Central memory CD8-positive, alpha-beta T cell (primary cell): ENCODE data around the gene WHRN.
A peak's percentile ranks its signal among the peaks of the same experiment; 100 is the strongest.

Source experiments
- ATAC-seq: fragments of 150-1000 bp; cut with Tn5 transposase; replicated peaks from 2 replicates; pipeline ENCODE4 v1.10.0; 2022; ENCODE audit warnings: mild to moderate bottlenecking, moderate FRiP score, moderate number of reproducible peaks; ENCODE audit not compliant: poor library complexity, severe bottlenecking; ENCODE audit errors: extremely low read depth
- DNase-seq, 2 donors: peaks; one replicate each; pipeline ENCODE4 v3.0.0; 2021; ENCODE audit warnings: low spot score in 2 of 2
- H3K27ac Mint-ChIP-seq: one replicate; pipeline ENCODE4 v1.8.0; 2022; ENCODE audit warnings: low read depth, mild to moderate bottlenecking, moderate library complexity, mixed read lengths
- H3K27me3 Mint-ChIP-seq: one replicate; pipeline ENCODE4 v1.8.0; 2022; ENCODE audit warnings: mixed read lengths
- H3K36me3 Mint-ChIP-seq: one replicate; pipeline ENCODE4 v1.8.0; 2022; ENCODE audit warnings: mild to moderate bottlenecking, moderate library complexity, mixed read lengths; ENCODE audit not compliant: insufficient read depth
- H3K4me1 Mint-ChIP-seq: one replicate; pipeline ENCODE4 v1.8.0; 2022; ENCODE audit warnings: mixed read lengths
- H3K4me3 Mint-ChIP-seq: one replicate; pipeline ENCODE4 v1.8.0; 2022; ENCODE audit warnings: mild to moderate bottlenecking, moderate library complexity, mixed read lengths
- H3K9me3 Mint-ChIP-seq: one replicate; pipeline ENCODE4 v1.8.0; 2022; ENCODE audit warnings: mixed read lengths

WHRN gene

DNA sequence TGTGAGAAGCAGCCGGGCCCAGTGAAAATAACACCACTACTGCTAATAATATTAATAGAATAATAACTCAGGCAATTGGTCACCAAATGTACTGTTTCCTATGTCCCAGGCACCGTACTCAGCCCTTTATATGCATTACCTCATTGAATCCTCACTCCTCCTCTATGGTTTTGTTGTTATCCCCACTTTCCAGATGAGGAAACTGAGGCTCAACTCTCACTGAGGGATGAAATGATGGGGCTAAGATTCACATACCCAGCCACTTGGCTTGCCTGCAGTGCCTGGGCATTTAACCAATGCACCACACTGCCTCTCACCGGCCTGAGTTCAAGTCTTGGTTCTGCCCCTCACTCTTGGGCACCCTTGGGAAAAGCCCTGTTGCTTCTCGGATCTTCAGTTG, 34.1 kb downstream of the WHRN start:
- Mint-ChIP-seq H3K36me3 (peaks cover 6% of the 10 kb centered on the region), H3K27ac (no peak overlapping the region), H3K27me3 (no peaks in the 10 kb centered on the region), H3K9me3 (no peaks in the 10 kb centered on the region), H3K4me3 (no peak overlapping the region), H3K4me1 (peaks cover 14% of the 10 kb centered on the region)
- ATAC-seq: no peak
- DNase-seq: no peak

DNA sequence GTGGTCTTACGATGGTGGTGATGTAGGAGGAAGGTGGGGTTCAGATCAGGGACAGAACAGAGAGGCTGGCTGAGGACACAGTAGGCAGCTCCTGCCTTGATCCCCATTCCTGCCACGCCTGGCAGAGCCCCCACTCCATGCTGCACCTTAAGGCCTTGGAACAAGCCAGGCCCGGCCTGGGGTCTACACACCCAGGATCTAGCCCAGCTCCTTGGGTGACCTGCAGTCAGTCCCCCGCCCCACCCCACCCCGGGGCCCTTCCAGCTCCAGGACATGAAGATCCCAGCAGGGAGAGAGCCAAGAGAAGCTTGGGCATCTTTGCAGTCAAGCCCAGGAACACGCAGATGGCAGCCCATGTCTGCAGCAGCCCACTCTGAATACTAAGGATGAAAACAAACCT, 34.7 kb downstream of the WHRN start:
- H3K27ac Mint-ChIP-seq: peak overlapping the region; percentile 60

DNA sequence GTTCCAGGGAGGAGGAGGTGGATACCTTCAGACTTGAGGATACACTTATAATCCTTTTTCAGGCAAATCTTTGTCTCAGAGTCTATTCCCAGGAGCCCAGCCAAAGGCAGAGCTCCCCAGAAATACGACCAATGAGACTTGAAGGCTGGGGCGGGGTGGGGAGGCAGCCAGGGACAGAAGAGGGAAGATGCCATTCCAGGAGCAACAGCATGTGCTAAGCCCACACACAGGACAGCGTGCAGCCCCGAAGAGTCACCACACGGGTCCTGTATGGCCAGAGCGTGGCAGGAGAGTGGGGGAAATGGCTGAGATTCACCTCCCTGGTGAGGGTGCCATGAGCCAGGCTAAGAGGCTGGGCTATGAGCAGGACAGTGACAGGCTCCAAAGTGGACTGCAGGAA, 35.2 kb downstream of the WHRN start:
- Mint-ChIP-seq H3K27ac (peak overlapping the region; percentile 60), H3K4me1 (peaks cover 6% of the 10 kb centered on the region), H3K27me3 (no peaks in the 10 kb centered on the region), H3K36me3 (peaks cover 3% of the 10 kb centered on the region), H3K9me3 (no peaks in the 10 kb centered on the region), H3K4me3 (no peak overlapping the region)
- DNase-seq (no peak), ATAC-seq (no peak)

More for the DNA sequence above, 34.7 kb downstream of the WHRN start:
- peaks cover 6% of the 10 kb centered on the region for H3K36me3 Mint-ChIP-seq
- peaks cover 11% of the 10 kb centered on the region for H3K4me1 Mint-ChIP-seq
- no peaks in the 10 kb centered on the region for H3K9me3 Mint-ChIP-seq
- no peak for DNase-seq
- no peak for ATAC-seq
- H3K27me3 Mint-ChIP-seq: no peaks in the 10 kb centered on the region
- no peak overlapping the region for H3K4me3 Mint-ChIP-seq

DNA sequence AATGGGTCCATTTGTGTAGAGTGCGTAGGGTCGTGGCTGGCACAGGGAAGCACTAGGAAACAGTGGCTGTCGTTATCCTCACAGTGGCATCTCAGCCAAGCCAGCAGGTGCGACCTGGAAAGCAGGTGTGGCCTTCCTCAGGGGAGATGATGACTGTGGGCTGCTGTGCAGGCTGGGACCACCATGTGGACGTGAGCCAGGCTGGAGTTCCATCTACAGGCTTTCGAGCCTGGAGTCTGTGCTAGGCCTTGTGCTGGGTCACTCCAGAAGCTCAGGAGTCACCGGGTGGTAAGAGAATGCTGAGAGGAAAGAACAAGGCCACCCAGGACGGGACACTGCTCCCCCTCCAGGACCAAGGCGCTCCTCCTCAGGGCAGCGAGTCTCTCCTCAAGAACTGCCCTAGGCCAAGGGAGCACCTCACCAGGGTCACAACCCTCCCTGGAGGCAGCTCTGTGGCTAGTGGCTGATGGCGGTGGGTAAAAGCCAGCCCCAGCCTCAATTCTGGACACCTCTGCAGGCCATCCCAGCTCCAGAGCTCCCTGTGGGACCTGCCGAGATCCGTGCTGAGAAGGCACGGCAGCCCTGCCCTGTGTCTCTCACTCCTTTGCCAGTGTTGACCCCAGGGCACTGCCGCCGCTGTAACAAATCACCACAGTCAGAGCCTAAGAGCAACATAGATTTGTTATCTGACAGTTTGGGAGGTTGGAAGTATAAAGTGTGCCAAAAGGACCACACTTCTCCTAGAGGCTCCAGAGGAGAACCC, 36.0 kb downstream of the WHRN start:
- Mint-ChIP-seq H3K27me3 (no peaks in the 10 kb centered on the region), H3K4me1 (peaks cover under 1% of the 10 kb centered on the region), H3K36me3 (peaks cover 2% of the 10 kb centered on the region), H3K4me3 (no peak overlapping the region), H3K9me3 (no peaks in the 10 kb centered on the region), H3K27ac (no peak overlapping the region)
- no peak for ATAC-seq
- DNase-seq: no peak

DNA sequence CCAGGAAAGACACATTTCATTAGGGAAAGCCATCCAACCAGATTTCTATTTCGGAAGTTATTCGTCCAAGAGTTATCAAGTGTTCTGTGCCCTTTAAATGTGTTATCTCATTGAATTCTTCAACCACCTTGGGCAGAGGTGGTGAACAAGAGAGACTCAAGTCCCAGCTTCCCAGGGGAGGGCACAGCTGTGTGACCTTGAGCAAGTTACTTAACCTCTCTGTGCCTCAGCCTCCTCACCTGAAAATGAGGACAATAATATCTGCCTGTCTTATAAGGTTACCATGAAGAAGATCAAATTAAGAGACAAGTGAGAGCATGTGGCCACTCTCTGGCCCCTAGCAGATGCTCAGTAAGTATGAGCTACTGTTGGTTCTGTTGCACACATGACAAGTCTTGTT, 37.4 kb downstream of the WHRN start:
- Mint-ChIP-seq H3K36me3 (peaks cover 2% of the 10 kb centered on the region), H3K4me3 (no peak overlapping the region), H3K4me1 (no peaks in the 10 kb centered on the region), H3K27me3 (no peaks in the 10 kb centered on the region), H3K27ac (no peak overlapping the region), H3K9me3 (no peaks in the 10 kb centered on the region)
- no peak for ATAC-seq
- no peak for DNase-seq

DNA sequence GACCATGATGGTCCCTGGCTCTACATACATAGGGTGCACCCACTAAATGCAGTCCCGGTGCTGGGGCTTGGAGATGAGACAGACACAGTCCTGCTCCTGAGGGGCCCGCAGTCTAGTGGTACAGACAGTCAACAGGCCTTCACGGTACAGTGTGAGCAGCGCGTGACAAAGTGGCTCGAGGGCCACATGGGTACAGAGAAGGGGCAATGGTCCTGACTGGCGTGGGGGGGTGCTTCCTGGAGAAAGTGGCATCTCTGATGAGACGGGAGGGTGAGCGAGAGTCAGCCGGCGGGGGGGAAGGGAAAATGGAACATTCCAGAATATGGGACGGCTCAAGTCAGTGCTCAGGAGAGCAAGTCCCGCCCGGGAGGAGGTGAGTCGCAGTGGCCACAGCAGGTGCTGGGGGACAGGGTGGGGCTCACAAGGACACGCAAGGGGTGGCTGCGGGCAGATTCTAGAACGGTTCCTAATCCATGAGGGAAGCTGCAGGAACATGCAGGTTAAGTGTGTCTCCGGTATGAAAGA, 38.0 kb downstream of the WHRN start:
- Mint-ChIP-seq H3K36me3 (peaks cover 2% of the 10 kb centered on the region), H3K9me3 (no peaks in the 10 kb centered on the region), H3K4me3 (no peak overlapping the region), H3K27ac (no peak overlapping the region), H3K4me1 (no peaks in the 10 kb centered on the region), H3K27me3 (no peaks in the 10 kb centered on the region)
- DNase-seq: no peak
- no peak for ATAC-seq

DNA sequence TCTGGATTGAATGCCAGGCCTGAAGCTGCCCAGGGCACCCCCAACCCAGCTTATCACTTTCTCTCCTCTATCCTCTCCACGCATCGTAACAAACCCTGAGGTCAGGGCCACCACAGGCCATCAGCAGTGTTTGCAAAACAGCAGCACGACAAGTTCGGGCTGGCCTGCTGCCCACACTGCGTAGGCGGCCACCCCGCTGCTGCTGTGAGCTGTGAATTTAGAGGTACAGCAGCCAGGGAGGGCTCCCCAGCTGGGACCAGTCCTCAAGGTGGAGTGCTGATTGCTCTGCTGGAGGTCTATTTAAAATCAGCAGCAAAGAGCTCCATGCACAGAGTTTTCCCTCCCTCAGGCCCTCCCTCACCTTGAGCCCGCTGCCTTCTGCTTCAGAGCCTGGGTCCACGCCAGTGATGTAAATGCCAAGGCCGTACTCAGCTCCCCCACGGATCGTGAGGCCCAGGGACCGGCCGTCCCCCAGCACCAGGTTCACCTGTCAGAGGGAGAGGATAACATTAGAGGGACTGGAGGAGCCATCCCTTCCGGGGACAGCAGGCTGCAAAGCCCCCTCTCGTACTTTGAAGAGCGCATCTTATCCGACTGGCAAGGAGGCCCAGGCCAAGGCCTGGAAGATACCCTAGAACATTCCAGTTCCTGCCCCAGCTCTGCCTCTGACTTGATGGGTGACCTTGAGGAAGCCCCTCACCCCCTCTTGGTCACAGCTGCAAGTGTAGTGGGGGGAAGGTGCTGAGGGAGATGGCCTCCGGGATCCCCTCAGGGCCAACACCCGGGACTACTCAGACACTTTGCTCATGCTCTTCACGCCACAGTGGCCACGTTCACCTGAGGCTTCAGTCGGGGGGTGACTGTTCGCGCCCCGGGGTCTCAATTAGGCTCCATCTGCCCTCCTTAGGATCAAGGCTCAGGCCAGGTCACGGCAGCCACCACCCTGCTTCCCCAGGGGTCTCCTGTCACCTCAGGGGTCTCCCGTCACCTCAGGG, 39.1 kb downstream of the WHRN start:
- no peaks in the 10 kb centered on the region for H3K9me3 Mint-ChIP-seq
- no peak overlapping the region for H3K4me3 Mint-ChIP-seq
- ATAC-seq: no peak
- H3K4me1 Mint-ChIP-seq: no peaks in the 10 kb centered on the region
- DNase-seq: no peak
- no peaks in the 10 kb centered on the region for H3K27me3 Mint-ChIP-seq
- no peak overlapping the region for H3K27ac Mint-ChIP-seq
- H3K36me3 Mint-ChIP-seq: no peaks in the 10 kb centered on the region

DNA sequence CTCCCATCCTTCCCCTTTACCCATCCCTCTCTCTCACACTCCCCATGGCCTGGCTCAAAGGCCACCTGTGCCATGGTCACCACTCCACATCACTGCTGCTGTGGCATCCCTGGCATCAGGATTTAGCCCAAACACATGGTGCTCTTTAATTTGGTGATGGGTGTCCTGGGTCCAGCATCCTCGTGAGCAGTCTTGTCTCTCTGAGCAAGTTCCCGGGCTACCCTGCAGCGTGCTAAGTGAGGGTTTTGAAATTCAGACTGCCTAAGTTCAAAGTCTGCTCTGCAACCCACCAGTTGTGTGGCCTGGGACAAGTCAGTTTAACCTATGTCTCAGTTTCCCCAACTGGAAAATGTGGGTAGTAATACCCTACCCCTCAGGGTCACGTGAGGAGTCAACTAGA, 39.9 kb downstream of the WHRN start:
- DNase-seq: no peak
- no peaks in the 10 kb centered on the region for H3K36me3 Mint-ChIP-seq
- H3K4me3 Mint-ChIP-seq: no peak overlapping the region
- ATAC-seq: no peak
- no peaks in the 10 kb centered on the region for H3K27me3 Mint-ChIP-seq
- no peaks in the 10 kb centered on the region for H3K4me1 Mint-ChIP-seq
- no peak overlapping the region for H3K27ac Mint-ChIP-seq
- no peaks in the 10 kb centered on the region for H3K9me3 Mint-ChIP-seq

DNA sequence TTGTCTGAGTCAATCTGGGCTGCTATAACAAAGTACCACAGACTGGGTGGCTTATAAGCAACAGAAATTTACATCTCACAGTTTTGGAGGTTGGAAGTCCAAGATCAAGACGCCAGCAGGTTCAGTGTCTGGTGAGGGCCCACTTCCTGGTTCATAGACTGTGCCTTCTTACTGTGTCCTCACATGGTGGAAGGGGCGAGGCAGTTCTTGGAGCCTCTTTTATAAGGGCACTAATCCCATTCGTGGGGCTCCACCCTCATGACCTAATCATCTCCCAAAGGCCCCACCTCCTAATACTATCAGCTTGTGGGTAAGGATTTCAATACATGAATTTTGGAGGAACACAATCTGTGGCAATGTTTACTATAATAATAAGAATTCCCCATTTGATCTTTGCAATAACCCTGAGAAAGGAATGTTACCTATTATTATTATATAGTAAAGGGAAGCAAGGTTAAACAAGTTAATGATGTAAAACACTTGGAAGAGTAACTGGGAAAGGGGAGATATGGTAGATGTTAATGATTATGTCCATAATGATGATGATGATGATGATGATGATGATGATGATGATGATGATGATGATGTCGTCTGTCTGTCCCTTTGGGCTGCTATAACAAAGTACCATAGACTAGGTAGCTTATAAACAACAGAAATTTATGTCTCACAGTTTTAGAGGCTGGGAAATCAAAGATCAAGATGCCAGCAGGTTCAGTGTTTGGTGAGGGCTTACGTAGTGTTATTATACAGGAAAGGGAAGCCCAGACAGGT, 40.8 kb downstream of the WHRN start:
- ATAC-seq (no peak), DNase-seq (no peak)
- Mint-ChIP-seq H3K9me3 (no peaks in the 10 kb centered on the region), H3K4me3 (no peak overlapping the region), H3K27ac (no peak overlapping the region), H3K27me3 (no peaks in the 10 kb centered on the region), H3K4me1 (no peaks in the 10 kb centered on the region), H3K36me3 (peaks cover 3% of the 10 kb centered on the region)

DNA sequence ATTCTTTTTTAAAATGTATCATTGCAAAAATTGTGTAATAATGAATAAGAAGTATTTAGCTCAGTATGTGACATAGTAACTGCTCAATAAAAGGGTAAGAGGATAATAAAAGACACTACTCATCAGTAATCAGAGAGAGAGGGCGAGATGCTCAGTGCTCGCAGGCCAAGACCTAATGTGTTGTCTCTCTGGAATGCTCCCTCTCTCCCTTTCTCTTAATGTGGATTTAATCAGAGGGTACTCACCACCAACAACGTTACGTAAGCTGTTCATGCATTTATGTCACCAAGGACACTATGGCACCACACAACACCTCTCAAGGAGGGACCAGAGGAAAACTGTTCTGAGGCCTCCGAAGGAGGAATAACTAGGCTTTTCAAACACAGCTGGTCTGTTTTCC, 42.5 kb downstream of the WHRN start:
- H3K27me3 Mint-ChIP-seq: no peaks in the 10 kb centered on the region
- ATAC-seq: no peak
- no peak overlapping the region for H3K4me3 Mint-ChIP-seq
- H3K27ac Mint-ChIP-seq: no peak overlapping the region
- no peaks in the 10 kb centered on the region for H3K9me3 Mint-ChIP-seq
- no peak for DNase-seq
- peaks cover 5% of the 10 kb centered on the region for H3K36me3 Mint-ChIP-seq
- H3K4me1 Mint-ChIP-seq: no peaks in the 10 kb centered on the region

DNA sequence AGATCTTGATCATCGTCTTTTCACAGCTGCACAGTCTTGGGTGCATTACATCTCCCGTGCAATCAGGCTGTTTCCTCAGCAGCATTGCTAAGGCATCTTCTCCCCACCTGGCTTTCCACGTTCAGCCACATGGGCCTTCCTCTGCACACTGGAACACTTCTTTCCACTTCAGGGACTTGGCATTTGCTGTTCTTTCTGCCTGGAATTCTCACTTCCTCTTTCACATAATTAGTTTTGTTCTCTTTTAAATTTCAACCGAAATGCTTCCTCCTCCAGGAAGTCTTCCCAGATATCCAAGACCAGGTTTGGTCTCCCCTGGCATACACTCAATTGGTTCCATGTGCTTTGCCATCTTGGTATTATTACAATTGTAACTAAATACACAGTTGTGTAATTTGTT, 43.8 kb downstream of the WHRN start:
- Mint-ChIP-seq H3K4me1 (no peaks in the 10 kb centered on the region), H3K27me3 (peaks cover 1% of the 10 kb centered on the region), H3K27ac (peak overlapping the region; percentile 29), H3K4me3 (no peak overlapping the region), H3K9me3 (no peaks in the 10 kb centered on the region), H3K36me3 (peaks cover 5% of the 10 kb centered on the region)
- no peak for ATAC-seq
- no peak for DNase-seq

DNA sequence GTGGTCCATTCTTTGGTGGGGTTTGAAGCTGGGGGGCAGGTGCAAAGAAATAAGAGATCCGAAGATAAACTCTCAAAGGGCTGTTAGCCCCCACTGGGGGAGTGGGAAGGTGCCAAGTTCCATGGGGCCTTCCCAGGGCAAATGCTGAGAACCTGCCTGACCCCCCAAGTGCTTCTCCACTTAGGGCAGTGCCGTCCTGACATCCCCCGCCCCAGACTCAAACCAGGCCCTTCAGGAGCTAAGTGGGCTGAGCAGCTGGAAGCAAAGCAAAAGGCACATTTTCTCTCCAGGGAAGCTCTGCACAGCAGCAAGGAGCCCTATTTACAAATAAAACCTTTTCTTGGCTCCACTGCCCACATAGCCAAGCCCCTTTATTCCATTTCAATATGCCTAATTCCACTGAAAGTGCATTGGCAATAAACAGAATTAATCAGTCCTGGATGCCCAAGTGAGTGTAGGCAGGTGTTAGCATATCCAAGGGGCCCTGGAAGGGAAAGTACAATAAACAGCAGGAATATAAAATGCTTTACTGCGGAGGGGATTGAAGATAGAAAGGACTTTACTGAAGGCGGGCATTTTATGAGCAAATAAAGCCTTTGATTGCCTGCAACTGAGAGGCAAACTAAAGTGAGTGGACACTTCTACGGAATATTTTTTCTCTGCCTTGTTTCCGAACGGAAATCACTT, 44.6 kb downstream of the WHRN start:
- no peak overlapping the region for H3K4me3 Mint-ChIP-seq
- H3K9me3 Mint-ChIP-seq: no peaks in the 10 kb centered on the region

More for the DNA sequence above, 44.6 kb downstream of the WHRN start:
- peaks cover 5% of the 10 kb centered on the region for H3K36me3 Mint-ChIP-seq
- no peaks in the 10 kb centered on the region for H3K4me1 Mint-ChIP-seq
- H3K27me3 Mint-ChIP-seq: peaks cover 9% of the 10 kb centered on the region
- ATAC-seq: no peak
- DNase-seq: no peak
- no peak overlapping the region for H3K27ac Mint-ChIP-seq
